ENCODE measurements around the gene RPIA. TPM values are rescaled to one million over a fixed set of nuclear protein-coding genes. Genes with fewer than 3 reads are reported as not detected.

Gene RPIA
- total RNA-seq, 1 experiment from 2014 or later = 18.2 TPM

- BruUV-seq (replicated peaks) = no TSS peak
- intact Hi-C loops (cut with micrococcal nuclease; ENCODE audit: unreplicated experiment) = no loop called here
- ChIA-PET POLR2A (no interaction called here), CTCF (no interaction called here)
- no peak overlapping the region for H3K4me3 ChIP-seq (ENCODE audit: low read depth in 2 of 2, low read length in 2 of 2)
- in situ Hi-C loops (cut with HindIII; ENCODE audit: low pct_unique_long_range_greater_than_20kb, low sequenced_read_pairs) = no loop called here
- H3K9me3 ChIP-seq (ENCODE audit: control insufficient read depth, insufficient read depth, low read depth, low read length) = no peaks in the 10 kb centered on the region
- peaks cover 2% of the 10 kb centered on the region for H3K36me3 ChIP-seq (ENCODE audit: control insufficient read depth, insufficient read depth, low read length)
- DNase-seq (ENCODE audit: low read depth, low spot score) (no peak), ATAC-seq (no peak)
- H3K27me3 ChIP-seq (ENCODE audit: control insufficient read depth, insufficient read depth, low read length) = no peaks in the 10 kb centered on the region
- H3K27ac ChIP-seq (ENCODE audit: low read length) = no peak overlapping the region
- TF ChIP-seq REST (IDR thresholded peaks at IDR 0.05; ENCODE audit: insufficient read depth in 1 of 2, low read depth in 2 of 2, low read length in 1 of 2) (no peak), POLR2AphosphoS5 (IDR thresholded peaks at IDR 0.05; ENCODE audit: low read depth, low read length) (no peak), TCF7L2 (IDR thresholded peaks at IDR 0.05; ENCODE audit: low read depth, low read length) (no peak), SIN3A (IDR thresholded peaks at IDR 0.05; ENCODE audit: borderline replicate concordance, insufficient read depth, low read depth, low read length) (no peak), CTCF (IDR thresholded peaks at IDR 0.05) (no peak)
- H3K4me1 ChIP-seq (ENCODE audit: control insufficient read depth, insufficient read depth, low read length) = no peaks in the 10 kb centered on the region
These were observed 62.5 kb downstream of the RPIA start for GRCh38 chr2:88753833-88754584.

- ChIA-PET CTCF (no interaction called here), POLR2A (interaction anchor here (0.5 kb wide), 1 partner anchor 44 kb away, joined by 3 read pairs; no protein-coding TSS in a partner anchor)
- in situ Hi-C loops (cut with HindIII; ENCODE audit: low pct_unique_long_range_greater_than_20kb, low sequenced_read_pairs) = no loop called here
- intact Hi-C loops (cut with micrococcal nuclease; ENCODE audit: unreplicated experiment) = no loop called here
- Histone ChIP-seq H3K27ac (ENCODE audit: low read length) (no peak overlapping the region), H3K9me3 (ENCODE audit: control insufficient read depth, insufficient read depth, low read depth, low read length) (no peaks in the 10 kb centered on the region), H3K4me1 (ENCODE audit: control insufficient read depth, insufficient read depth, low read length) (no peaks in the 10 kb centered on the region), H3K4me3 (ENCODE audit: low read depth in 2 of 2, low read length in 2 of 2) (no peak overlapping the region), H3K36me3 (ENCODE audit: control insufficient read depth, insufficient read depth, low read length) (peaks cover 2% of the 10 kb centered on the region), H3K27me3 (ENCODE audit: control insufficient read depth, insufficient read depth, low read length) (no peaks in the 10 kb centered on the region)
- DNase-seq (ENCODE audit: low read depth, low spot score) (no peak), ATAC-seq (no peak)
- no TSS peak for BruUV-seq (replicated peaks)
- TF ChIP-seq SIN3A (IDR thresholded peaks at IDR 0.05; ENCODE audit: borderline replicate concordance, insufficient read depth, low read depth, low read length) (no peak), TCF7L2 (IDR thresholded peaks at IDR 0.05; ENCODE audit: low read depth, low read length) (no peak), REST (IDR thresholded peaks at IDR 0.05; ENCODE audit: insufficient read depth in 1 of 2, low read depth in 2 of 2, low read length in 1 of 2) (no peak), CTCF (IDR thresholded peaks at IDR 0.05) (no peak), POLR2AphosphoS5 (IDR thresholded peaks at IDR 0.05; ENCODE audit: low read depth, low read length) (no peak)
These were observed 63.3 kb downstream of the RPIA start for GRCh38 chr2:88754585-88755320.

All from Panc1 (cell line).